ENCODE data around the gene NDUFS6.

The NDUFS6 gene

DNA sequence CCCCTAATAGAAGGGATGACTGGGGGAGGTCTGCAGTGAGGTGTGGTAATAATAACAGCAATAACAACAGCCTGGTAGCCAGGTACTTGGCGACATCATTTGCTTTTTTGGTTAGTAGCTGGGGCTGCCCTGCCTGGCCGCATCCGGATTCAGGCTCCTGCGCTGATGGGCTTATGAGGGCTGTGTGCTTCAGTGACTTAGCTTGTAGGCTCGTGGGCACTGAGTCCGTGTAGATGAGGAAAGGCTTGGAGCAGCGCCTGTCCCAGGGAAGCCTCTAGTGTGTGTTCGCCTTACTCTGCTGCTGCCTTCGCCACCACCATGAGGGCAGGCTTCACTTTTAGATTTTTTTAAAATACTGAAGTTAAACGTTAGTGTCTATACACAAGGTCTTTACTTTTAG lies 4.5 kb downstream of the NDUFS6 start:
- TF ChIP-seq GATA2 (IDR thresholded peaks at IDR 0.05; ENCODE audit: low read depth, low read length) (no peak), GATA3 (IDR thresholded peaks at IDR 0.05; ENCODE audit: low read depth, low read length) (no peak)

DNA sequence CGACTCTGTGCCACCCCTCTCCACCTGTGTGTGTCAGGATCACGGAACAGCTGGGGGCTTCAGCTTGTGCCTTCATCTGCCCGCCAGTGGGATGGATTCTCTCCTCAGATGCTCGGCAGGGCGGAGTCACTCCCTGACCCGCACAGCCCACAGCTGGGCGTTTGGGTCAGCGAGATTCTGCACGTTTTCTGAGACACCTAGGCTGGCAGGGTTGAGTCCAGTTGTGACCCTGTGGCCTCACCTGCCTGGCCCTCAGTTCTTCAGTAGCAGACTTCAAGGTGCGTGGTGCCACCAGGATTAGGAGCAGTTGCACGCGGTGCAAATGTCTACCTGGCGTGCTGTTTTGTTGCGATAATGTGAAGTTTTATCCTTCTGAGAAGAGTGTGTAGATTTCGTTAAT lies 5.0 kb downstream of the NDUFS6 start:
- TF ChIP-seq GATA3 (IDR thresholded peaks at IDR 0.05; ENCODE audit: low read depth, low read length) (no peak), GATA2 (IDR thresholded peaks at IDR 0.05; ENCODE audit: low read depth, low read length) (no peak)

- no peak for TF ChIP-seq GATA2 (IDR thresholded peaks at IDR 0.05; ENCODE audit: low read depth, low read length)
- TF ChIP-seq GATA3 (IDR thresholded peaks at IDR 0.05; ENCODE audit: low read depth, low read length) = no peak
Observed at GRCh38 chr5:1806974-1807373, 5.8 kb downstream of the NDUFS6 start.

DNA sequence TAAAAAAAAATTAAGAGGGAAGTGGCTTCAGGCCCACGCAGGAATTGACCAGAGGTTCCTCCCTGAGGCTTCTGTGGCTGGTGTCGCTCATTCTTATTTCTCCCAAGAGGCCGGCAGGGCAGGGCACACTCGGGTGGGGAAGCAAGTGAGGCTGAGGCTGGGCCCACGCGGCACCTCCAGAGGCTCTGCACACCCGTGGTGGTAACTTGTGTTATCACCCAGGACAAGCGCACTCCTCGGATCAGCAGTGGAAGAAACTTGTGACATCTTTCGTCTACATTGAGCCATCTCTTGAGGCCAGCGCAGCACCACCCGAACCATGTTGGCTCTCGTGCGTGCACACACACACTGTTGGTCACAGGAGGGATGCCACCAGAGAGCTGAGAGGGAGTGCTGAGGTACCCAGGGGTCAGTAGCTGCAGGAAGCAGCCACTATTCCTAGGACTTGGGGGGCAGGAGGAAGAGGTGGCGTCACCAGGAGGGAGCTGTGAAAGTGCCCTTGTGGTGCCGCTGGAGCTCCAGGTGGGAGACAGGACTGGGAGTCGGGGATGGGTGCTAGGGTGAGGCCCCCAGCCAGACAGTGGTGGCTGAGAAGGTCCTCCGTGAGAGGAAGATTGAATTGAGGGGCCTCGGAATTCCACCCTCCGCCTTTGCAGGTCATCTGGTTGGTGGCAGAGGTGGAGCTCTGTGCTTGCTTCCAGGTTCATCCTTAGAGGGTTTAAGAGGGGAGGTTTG lies 6.4 kb downstream of the NDUFS6 start:
- no peak for TF ChIP-seq GATA2 (IDR thresholded peaks at IDR 0.05; ENCODE audit: low read depth, low read length)
- no peak for TF ChIP-seq GATA3 (IDR thresholded peaks at IDR 0.05; ENCODE audit: low read depth, low read length)

GRCh38 chr5:1808439-1808838 lies 7.2 kb downstream of the NDUFS6 start:
- TF ChIP-seq GATA2 (IDR thresholded peaks at IDR 0.05; ENCODE audit: low read depth, low read length) = no peak

GRCh38 chr5:1809416-1810035 lies 8.3 kb downstream of the NDUFS6 start:
- no peak for TF ChIP-seq GATA3 (IDR thresholded peaks at IDR 0.05; ENCODE audit: low read depth, low read length)
- no peak for TF ChIP-seq GATA2 (IDR thresholded peaks at IDR 0.05; ENCODE audit: low read depth, low read length)

DNA sequence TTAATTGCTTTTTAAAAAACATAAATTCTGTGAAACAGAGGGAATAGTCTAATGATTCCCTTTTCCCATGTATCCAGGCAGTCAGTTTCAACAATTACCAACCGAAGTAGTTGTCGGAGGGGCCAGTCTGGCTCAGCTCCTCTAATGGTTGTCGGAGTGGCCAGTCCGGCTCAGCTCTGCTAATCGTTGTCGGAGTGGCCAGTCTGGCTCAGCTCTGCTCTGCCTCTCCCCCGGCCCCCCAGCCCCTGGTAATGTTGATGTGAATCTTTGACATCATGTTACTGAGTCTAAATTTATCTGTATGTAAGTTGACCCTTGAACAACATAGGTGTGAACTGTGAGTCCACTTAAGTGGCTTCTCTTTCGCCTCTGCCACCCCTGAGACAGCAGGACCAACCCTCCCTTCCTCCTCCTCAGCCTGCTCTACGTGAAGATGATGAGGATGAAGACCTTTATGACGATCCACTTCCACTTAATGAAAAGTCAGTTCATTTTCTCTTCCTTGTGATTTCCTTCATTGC lies 9.4 kb downstream of the NDUFS6 start:
- TF ChIP-seq GATA3 (IDR thresholded peaks at IDR 0.05; ENCODE audit: low read depth, low read length) (no peak), GATA2 (IDR thresholded peaks at IDR 0.05; ENCODE audit: low read depth, low read length) (no peak)

GRCh38 chr5:1814183-1815020 lies 13.2 kb downstream of the NDUFS6 start:
- TF ChIP-seq GATA2 (IDR thresholded peaks at IDR 0.05; ENCODE audit: low read depth, low read length) (no peak), GATA3 (IDR thresholded peaks at IDR 0.05; ENCODE audit: low read depth, low read length) (no peak)

DNA sequence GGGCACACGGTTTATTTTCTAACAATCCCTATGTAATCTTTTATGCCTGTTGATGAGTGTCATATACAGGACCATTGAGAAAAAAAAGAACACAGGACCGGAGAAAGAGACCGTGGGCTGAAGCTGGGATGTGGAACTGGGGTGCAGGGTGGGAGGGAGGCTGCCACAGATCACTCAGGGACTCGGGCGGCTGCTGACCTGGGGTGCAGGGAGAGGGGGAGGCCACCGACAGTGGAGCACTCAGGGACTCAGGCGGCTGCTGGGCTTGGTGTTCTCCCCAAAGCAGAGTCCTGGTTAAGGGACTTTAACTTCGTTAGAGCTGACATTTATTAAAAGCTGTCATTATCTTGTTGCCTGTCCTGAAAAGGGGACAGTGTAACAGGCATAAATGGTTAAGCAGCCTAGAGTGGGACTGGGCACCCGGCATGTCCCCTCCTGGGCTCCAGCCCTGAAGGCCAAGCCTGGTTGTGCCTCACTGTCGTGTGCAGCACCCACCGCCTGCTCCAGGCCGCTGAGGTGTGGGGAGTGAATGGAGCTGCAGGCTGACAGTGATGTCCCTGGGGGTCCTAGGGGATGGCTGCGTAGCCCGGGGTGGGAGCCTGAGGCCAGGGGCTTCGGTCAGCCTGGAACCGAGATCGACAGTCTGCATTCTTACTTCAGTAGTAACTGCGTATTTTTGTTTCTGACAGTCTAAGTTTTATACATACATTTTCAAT lies 14.0 kb downstream of the NDUFS6 start:
- no peak for TF ChIP-seq GATA3 (IDR thresholded peaks at IDR 0.05; ENCODE audit: low read depth, low read length)
- TF ChIP-seq GATA2 (IDR thresholded peaks at IDR 0.05; ENCODE audit: low read depth, low read length) = no peak

DNA sequence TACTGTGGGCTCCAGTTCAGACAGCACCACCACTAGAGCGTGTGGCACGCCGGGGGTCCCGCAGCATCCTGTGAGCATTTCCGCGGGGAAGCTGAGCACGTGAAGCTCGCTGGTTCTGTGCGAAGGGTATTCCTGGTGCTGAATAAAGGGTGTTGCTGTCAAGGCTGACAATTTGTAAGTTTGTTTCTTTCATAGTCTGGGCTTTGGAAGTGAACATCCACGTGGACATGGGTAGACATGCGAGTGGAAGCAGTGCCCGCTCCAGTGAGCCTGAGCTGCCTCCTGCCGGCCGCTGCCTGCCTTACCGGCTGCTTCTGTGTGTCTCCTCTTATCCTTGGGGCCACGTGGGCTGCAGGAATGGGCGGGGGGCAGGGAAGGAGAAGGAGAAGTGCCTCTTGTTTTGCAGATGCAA lies 14.7 kb downstream of the NDUFS6 start:
- TF ChIP-seq GATA2 (IDR thresholded peaks at IDR 0.05; ENCODE audit: low read depth, low read length) = no peak
- TF ChIP-seq GATA3 (IDR thresholded peaks at IDR 0.05; ENCODE audit: low read depth, low read length) = no peak

DNA sequence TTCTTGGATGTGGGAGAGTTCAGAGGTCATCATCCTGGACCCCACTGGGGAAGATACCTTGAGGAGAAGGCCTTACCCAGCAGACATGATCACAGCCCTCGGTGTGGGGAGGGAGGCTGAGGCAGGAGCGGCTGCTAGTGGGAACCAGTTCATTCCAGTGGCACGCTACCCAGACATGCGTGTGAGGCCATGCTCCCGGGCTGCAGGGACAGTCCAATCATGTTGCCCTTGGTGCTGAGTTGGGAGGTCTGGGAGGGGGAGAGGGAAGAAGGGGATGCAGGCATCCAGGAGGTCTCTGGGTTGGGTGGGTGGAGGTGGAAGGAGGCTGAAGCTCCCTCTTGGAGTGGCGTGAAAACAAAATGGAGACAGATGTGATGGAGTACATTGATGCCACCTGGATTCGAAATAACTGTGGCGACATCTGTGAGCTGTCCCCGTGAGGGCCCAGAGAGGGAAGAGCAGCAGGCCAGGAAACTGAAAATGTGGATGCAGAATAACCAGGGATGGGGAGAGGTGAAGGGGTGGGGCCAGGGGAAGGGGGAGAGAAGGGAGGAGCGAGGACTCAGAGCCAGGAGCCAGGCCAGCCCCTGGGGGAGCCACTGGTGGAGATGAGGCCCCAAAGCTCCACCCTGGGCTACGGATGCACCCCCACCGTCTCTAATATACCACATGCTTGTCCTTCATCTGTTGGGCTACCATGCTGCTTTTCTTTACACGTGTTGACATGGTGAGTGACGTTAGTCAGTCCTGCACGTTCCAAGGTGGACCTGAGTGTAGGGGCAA lies 16.2 kb downstream of the NDUFS6 start:
- no peak for TF ChIP-seq GATA3 (IDR thresholded peaks at IDR 0.05; ENCODE audit: low read depth, low read length)
- no peak for TF ChIP-seq GATA2 (IDR thresholded peaks at IDR 0.05; ENCODE audit: low read depth, low read length)

DNA sequence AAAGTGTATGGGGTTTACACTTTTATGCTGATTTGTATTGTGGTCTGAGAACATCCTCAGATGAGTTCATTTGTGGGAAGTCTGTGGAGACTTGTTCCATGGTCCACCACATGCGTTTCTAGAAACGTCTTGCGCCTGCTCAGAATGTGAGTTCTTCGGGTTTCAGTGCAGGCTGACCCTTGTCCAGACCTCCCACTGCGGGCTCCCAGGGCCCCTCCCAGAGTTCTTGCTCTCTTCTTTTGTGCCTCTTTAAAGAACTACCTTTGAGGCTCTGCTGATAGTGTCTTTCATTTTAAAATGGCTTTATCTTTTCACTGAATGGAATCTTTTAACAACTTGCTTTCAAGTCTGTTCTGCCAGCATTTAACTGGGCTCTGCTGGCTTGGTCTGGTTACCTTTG lies 17.6 kb downstream of the NDUFS6 start:
- TF ChIP-seq GATA2 (IDR thresholded peaks at IDR 0.05; ENCODE audit: low read depth, low read length) (no peak), GATA3 (IDR thresholded peaks at IDR 0.05; ENCODE audit: low read depth, low read length) (no peak)

DNA sequence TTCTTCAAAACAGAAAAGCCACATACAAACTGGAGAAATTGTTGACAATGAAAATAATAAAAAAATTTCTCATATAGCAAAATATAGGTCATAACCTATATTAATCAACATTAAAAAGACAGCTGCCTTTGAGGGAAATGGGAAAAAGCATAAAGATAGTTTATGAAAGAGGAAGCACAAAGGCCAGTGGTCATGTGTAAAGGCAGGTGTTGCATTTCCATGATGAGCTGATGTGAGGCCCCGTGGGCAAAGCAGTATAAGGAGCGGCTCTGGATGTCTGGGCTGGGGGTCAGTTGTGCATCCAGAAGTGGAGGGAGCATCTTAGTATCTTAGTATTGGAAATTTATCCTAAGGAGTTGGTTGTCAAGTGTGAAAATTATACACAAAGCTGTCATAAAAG lies 18.3 kb downstream of the NDUFS6 start:
- TF ChIP-seq GATA2 (IDR thresholded peaks at IDR 0.05; ENCODE audit: low read depth, low read length) (no peak), GATA3 (IDR thresholded peaks at IDR 0.05; ENCODE audit: low read depth, low read length) (no peak)

Measured in SH-SY5Y (cell line).